NCI-H524 treated with DMSO at 0.1 percent for 48 hours (cell line): ENCODE results near the gene NOP14.
"Not testable (repeated sequence)": the region's sequence is repeated elsewhere in the genome, so short reads cannot be mapped to it uniquely, and the experiment has no call there.

Experiments used
- DNase-seq: peaks from one replicate; lab custom pipeline; 2025; lab: John Stamatoyannopoulos, UW

NOP14 gene

DNA sequence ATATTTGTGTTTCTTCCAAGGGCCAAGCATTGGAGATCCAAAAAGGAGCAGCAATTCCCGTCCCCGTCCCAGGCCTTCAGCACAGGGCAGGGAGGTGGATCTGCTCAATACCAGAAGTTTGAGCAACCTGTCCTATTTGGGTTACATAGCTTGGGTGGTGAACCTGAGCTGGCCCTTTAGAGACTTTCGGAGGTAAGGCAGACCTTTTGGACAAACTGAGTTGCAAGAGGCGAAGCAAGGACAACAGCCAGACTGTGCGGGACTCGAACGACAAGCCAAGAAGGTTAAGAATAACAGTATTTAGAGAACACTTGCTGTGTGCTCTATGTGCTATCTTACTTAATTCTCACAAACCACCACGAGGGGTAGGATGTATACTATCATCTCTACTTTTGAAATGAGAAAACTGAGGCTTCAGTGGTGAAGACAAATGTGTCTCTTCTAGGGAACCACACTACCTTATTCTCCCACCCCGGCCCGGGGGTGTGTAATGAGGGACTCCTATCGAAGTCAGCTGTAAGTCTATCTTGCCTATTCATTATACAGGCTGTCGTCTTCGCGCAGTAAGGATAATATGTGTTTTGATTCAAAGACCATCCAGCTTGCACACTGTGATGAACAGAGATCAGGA lies 1.3 kb downstream of the NOP14 start:
- no peak for DNase-seq

GRCh38 chr4:2961421-2961810 lies 1.8 kb downstream of the NOP14 start:
- DNase-seq, result no peak

DNA sequence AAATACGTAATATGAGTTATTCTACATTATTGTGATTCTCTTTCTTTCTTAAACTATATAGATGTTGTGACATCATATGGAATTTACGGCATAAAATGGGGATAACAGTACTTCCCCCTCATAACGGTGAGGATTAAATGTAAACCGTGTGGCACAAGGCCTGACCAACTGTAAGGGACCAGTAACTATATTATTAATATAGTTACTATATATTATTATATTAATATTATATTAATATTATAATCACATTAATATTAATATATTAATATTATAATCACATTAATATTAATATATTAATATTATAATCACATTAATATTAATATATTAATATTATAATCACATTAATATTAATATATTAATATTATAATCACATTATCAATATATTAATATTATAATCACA lies 2.8 kb downstream of the NOP14 start:
- DNase-seq, result not testable (repeated sequence)

DNA sequence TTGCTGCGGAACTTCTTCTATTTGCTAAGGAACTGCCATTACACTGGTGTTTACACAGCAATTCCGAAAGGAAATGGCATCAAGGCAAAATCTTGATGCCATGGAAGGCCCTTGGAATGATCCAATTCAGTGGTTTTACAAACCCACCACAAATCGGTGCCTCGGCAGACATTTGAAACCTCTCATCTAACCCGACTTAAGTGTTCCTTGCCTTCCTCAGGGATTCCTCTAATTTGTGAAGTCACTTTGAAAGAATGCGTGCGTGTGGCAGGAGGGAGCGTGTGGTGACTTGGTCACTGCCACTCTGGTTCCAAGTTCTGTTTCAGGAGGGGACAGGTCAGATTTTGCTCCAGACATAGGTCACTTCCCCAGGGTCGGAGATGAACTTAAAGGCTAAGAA lies 4.8 kb downstream of the NOP14 start:
- no peak for DNase-seq

GRCh38 chr4:2955186-2956044 lies 7.8 kb downstream of the NOP14 start:
- not testable (repeated sequence) for DNase-seq

DNA sequence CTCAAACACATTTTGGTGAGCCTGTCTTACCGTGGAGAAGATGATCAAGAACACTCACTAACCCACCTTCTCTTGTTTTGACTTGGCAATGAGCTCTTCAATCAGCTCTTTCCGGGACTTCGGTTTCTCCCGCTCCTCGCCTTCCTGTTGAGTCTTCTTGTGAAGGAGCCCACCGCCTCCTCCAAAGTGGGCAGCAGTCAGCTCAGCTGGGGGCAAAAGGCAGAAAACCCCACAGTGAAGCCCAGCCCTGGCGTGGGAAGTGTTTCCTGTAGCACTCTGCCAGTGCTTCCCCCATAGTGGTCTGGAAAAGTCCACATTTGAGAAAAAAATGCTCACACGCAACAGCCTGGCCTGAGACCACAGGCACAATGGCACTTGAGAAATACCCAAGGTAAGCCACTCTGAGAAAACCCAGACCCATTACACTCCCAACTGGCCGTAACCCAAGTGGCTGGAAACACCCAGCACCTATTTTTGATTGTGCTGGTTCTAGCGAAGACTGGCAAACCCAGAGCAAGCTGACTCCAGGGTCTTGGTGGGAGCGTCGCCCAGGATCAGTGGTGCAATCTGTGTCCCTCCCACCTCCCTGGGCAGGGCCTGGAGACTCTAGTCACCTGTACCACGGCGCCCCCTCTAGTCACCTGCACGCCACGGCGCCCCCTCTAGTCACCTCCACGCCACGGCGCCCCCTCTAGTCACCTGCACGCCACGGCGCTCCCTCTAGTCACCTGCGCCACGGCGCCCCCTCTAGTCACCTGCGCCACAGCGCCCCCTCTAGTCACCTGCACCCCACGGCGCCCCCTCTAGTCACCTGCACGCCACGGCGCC lies 8.6 kb downstream of the NOP14 start:
- no peak for DNase-seq

DNA sequence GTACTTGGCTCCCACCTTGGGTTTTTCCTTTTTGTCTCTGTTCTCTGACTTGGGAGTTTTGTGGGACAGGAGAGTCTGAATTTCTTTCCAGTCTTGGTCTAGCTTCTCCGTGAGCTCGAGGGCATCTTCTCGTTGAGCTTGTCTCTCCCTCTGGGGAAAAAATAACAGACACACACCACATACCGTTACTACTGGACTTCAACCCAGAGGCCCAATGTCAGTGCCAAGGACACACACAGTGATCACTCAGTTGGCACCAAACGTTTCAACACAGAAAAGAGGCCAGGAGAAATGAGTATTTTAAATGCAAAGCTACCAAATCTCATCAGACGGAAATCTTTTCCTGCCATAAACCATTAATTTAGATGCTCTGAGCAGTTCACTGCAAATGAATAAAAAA lies 9.7 kb downstream of the NOP14 start:
- no peak for DNase-seq

GRCh38 chr4:2950221-2950989 lies 12.8 kb downstream of the NOP14 start:
- DNase-seq, result no peak

- DNase-seq, result no peak
Observed at GRCh38 chr4:2949782-2950125, 13.5 kb downstream of the NOP14 start.

- DNase-seq, result no peak
Observed at GRCh38 chr4:2948895-2949781, 14.1 kb downstream of the NOP14 start.

GRCh38 chr4:2947926-2948325 lies 15.3 kb downstream of the NOP14 start:
- no peak for DNase-seq

DNA sequence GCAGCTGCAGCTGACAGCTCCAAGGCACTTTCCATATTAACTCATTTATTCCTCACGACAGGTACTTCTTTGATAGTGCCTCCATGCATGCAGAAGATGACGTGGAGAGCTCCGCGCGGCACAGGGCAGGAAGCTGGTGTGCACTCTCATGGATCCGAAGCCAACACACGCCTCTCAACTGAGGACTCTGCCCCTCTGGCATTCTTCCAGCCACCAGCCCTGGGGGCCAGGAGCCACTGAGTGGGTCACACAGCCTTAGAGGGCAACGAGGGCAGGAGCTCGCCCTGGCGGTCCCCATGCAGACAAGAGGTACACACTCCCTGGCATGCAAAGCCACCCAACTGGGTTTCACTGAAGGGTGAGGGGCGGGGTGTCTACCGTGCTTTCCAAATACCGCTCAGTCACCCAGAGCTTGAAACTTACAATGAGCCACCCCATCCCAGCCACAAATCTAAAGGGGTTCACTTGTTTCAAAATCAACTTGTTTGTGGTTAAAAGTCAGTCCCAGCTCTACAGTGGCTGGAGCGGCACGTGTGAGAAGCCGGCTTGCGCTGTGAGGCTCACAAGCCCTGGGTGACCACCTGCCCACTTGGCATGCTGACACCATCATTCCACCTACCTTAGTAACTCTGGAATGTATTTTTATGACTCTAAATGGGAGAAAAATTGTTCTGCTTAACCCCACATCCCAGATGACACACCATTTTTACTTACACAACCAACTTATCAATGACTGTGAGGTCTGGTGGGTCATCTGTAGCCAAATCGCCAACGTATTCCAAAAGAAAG lies 16.2 kb downstream of the NOP14 start:
- DNase-seq, result no peak

GRCh38 chr4:2945619-2946604 lies 17.3 kb downstream of the NOP14 start:
- DNase-seq, result not testable (repeated sequence)

GRCh38 chr4:2944586-2945526 lies 18.4 kb downstream of the NOP14 start:
- DNase-seq, result no peak

GRCh38 chr4:2944091-2944482 lies 19.1 kb downstream of the NOP14 start:
- no peak for DNase-seq

DNA sequence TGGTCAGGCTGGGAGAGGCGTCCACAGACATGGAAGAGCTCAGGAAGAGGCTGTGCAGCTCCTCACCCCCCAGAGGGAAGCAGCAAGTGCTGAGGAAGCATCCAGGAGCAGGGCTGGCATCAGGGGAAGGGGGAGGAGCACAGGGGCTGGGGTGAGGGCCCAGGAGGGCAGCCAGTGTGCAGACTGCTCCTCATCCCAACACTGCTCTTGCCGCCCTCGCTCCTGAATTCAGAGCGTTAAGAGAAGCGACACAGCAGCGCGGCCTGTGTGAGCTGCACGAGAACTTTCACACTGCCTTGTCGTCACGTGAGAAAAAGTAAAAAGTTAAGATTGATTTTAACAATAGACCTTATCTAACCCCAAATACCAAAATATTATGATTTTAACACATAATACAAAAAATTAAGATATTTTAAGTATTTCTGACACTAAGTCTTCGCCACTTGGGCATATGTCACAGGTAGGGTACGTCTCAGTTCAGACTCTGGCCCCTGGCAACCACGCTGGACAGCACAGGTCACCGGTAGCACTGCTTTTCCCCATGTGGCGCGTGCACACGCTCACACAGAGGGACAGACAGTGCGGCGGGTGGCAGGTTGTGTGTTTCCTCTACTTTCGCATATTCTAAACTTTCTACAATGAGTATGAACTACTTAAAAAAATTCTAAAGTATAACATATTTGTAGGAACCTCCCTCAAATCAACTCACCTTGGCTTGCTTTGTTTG lies 19.7 kb downstream of the NOP14 start:
- DNase-seq, result no peak
